HL-60 (cell line): ENCODE data around the gene SLC6A6.

ENCODE experiments used
- DNase-seq, 2 experiments: peaks; one replicate each; pipeline ENCODE4 v3.0.0-alpha.2; 2010 to 2020; ENCODE audit warnings: low read depth in 1 of 2, low spot score in 1 of 2
- H3K27ac ChIP-seq: fragments of 250-450 bp; sonication (Bioruptor Pico); replicated peaks from 2 replicates; pipeline ENCODE4 v1.5.1; 2020; ENCODE audit warnings: mild to moderate bottlenecking, moderate library complexity
- H3K27me3 ChIP-seq: fragments of 250-450 bp; sonication (Bioruptor Pico); 2 replicates; pipeline ENCODE4 v1.5.1; 2021; ENCODE audit warnings: mild to moderate bottlenecking, moderate library complexity; ENCODE audit not compliant: insufficient read depth, poor library complexity, severe bottlenecking
- H3K4me3 ChIP-seq: replicated peaks from 2 replicates; pipeline ENCODE4 v1.5.1; 2011; ENCODE audit warnings: mild to moderate bottlenecking, control low read depth, low read length; ENCODE audit not compliant: insufficient read depth
- GABPA ChIP-seq: IDR thresholded peaks from 2 replicates; pipeline ENCODE4 v1.6.1; 2012; ENCODE audit warnings: low read depth
- POLR2AphosphoS5 ChIP-seq: IDR thresholded peaks from 2 replicates; pipeline ENCODE4 v1.6.1; 2012; ENCODE audit warnings: low read depth
- SPI1 ChIP-seq: IDR thresholded peaks from 2 replicates; pipeline ENCODE4 v1.6.1; 2012; ENCODE audit warnings: low read depth, mild to moderate bottlenecking, borderline replicate concordance
- TF ChIP-seq, protein P1 (sequence below): IDR thresholded peaks from 2 replicates; pipeline ENCODE4 v1.6.1; 2012; ENCODE audit warnings: low read depth; ENCODE audit not compliant: insufficient replicate concordance
- TF ChIP-seq, protein P2 (sequence below): IDR thresholded peaks from one replicate; pipeline ENCODE4 v1.5.1; 2011; ENCODE audit warnings: low read length, control low read depth, inconsistent platforms; ENCODE audit not compliant: insufficient read depth

The SLC6A6 gene

DNA sequence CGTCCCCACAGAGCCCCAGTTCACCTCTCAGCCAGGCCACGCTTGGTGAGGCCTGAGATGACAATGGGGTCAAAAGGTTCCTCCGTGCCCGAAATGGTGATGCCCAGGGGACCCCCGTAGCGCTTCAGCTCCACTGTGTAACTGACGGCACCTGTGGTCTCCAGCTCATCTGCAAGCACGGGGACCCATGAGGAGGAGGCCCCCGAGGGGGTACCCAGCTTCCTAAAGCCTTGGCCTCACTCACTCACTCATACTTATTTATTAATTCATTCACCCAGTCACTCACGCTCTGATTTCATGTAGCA is 107.3 kb downstream of the SLC6A6 start:
- no peak for TF ChIP-seq SPI1
- TF ChIP-seq, protein P1, sequence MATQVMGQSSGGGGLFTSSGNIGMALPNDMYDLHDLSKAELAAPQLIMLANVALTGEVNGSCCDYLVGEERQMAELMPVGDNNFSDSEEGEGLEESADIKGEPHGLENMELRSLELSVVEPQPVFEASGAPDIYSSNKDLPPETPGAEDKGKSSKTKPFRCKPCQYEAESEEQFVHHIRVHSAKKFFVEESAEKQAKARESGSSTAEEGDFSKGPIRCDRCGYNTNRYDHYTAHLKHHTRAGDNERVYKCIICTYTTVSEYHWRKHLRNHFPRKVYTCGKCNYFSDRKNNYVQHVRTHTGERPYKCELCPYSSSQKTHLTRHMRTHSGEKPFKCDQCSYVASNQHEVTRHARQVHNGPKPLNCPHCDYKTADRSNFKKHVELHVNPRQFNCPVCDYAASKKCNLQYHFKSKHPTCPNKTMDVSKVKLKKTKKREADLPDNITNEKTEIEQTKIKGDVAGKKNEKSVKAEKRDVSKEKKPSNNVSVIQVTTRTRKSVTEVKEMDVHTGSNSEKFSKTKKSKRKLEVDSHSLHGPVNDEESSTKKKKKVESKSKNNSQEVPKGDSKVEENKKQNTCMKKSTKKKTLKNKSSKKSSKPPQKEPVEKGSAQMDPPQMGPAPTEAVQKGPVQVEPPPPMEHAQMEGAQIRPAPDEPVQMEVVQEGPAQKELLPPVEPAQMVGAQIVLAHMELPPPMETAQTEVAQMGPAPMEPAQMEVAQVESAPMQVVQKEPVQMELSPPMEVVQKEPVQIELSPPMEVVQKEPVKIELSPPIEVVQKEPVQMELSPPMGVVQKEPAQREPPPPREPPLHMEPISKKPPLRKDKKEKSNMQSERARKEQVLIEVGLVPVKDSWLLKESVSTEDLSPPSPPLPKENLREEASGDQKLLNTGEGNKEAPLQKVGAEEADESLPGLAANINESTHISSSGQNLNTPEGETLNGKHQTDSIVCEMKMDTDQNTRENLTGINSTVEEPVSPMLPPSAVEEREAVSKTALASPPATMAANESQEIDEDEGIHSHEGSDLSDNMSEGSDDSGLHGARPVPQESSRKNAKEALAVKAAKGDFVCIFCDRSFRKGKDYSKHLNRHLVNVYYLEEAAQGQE, result no peak
- TF ChIP-seq POLR2AphosphoS5, result no peak
- no peak for TF ChIP-seq GABPA
- TF ChIP-seq, protein P2, sequence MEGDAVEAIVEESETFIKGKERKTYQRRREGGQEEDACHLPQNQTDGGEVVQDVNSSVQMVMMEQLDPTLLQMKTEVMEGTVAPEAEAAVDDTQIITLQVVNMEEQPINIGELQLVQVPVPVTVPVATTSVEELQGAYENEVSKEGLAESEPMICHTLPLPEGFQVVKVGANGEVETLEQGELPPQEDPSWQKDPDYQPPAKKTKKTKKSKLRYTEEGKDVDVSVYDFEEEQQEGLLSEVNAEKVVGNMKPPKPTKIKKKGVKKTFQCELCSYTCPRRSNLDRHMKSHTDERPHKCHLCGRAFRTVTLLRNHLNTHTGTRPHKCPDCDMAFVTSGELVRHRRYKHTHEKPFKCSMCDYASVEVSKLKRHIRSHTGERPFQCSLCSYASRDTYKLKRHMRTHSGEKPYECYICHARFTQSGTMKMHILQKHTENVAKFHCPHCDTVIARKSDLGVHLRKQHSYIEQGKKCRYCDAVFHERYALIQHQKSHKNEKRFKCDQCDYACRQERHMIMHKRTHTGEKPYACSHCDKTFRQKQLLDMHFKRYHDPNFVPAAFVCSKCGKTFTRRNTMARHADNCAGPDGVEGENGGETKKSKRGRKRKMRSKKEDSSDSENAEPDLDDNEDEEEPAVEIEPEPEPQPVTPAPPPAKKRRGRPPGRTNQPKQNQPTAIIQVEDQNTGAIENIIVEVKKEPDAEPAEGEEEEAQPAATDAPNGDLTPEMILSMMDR, result no peak
- H3K27me3 ChIP-seq, result peaks cover 8% of the 10 kb centered on the region
- no peak for DNase-seq
- H3K4me3 ChIP-seq, result no peak overlapping the region
- no peak overlapping the region for H3K27ac ChIP-seq

DNA sequence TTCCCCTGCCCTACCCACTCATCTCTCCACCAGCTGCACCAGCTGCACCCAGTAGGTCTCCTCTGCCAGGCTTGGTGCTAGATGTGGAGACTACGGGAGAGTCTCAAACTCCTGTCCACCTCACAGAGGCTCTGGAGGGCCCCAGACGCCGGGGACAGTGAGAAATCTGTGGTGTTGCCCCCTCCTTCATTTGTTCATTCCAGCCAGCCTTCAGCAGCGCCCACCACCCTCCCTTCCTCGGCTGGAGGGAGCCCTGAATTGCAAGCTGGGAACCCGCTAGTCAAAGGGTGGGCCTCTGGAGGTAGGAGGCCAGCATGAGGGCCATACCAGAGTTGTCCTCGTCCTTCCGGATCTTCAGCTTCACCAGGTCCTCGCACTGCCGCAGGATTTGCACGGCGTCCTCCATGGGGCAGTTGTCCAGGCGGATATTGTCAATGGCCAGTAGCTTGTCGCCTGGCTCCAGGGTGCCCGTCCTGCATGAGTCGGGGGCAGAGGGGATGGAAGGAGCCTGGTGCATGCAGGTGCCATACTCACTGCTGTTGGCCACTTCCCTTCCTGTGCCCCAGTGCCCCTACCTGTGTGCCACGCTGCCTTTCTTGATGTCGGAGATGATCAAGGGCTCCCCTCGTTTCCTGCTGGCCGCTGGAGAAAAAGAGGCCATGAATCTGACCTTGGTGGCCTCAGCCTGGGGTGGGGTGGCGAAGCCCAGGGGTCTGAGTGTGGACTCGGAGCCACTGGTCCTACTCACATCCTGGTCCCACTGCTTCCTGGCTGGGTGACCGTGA is 108.6 kb downstream of the SLC6A6 start:
- Histone ChIP-seq H3K4me3 (no peak overlapping the region), H3K27me3 (peaks cover 8% of the 10 kb centered on the region), H3K27ac (no peak overlapping the region)
- TF ChIP-seq SPI1, result no peak
- TF ChIP-seq, protein P1, result no peak
- no peak for TF ChIP-seq GABPA
- TF ChIP-seq POLR2AphosphoS5, result no peak
- TF ChIP-seq, protein P2, result no peak
- DNase-seq, result no peak

DNA sequence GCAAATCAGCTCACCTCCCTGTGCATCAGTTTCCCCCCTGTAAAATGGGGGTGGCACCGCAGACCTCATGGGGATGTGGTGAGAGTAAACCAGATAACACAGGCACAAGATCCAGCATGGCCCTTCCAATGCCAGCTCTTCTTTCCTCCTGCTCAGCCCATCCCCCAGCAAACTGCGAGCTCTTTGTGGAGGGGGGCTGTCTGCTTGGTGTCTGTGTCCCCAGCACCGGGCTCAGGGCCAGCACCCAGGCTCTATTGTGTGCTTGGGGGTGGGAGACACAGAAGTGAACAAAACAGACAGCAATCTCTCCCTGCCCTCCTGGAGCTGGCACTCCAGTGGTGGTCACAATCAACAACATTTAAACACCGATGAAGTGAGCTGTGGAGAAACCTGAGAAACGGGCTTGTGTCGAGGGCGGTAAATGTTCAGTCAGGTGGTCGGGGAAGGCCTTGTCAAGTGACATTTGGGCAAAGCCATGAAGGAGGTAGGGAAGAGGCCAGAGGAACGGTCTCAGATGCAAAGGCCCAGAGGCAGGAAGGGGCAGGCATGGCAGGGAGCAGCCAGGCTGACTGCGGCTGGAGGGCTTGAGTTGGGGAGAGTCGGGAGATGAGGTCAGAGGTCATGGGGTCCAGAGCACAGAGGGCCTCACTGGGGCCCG is 109.3 kb downstream of the SLC6A6 start:
- no peak for DNase-seq
- TF ChIP-seq, protein P2, result no peak
- TF ChIP-seq, protein P1, result no peak
- TF ChIP-seq SPI1 (no peak), POLR2AphosphoS5 (no peak), GABPA (no peak)
- no peak overlapping the region for H3K4me3 ChIP-seq

More for the DNA sequence above, 109.3 kb downstream of the SLC6A6 start:
- H3K27ac ChIP-seq, result no peak overlapping the region
- peaks cover 8% of the 10 kb centered on the region for H3K27me3 ChIP-seq
